Stimulated activated CD4-positive, alpha-beta T cell treated with anti-CD3 and anti-CD28 coated beads, TNF-alpha, amount 100 ng/mL, for 4 hours (primary cell): ENCODE measurements around the gene EIF4G3.
"Not testable (repeated sequence)": the region's sequence is repeated elsewhere in the genome, so short reads cannot be mapped to it uniquely, and the experiment has no call there.

Experiments used
- DNase-seq, 3 experiments: peaks; one replicate each; pipeline ENCODE4 v3.0.0-alpha.2; 2020; ENCODE audit warnings: low read depth in 3 of 3

The EIF4G3 gene

DNA sequence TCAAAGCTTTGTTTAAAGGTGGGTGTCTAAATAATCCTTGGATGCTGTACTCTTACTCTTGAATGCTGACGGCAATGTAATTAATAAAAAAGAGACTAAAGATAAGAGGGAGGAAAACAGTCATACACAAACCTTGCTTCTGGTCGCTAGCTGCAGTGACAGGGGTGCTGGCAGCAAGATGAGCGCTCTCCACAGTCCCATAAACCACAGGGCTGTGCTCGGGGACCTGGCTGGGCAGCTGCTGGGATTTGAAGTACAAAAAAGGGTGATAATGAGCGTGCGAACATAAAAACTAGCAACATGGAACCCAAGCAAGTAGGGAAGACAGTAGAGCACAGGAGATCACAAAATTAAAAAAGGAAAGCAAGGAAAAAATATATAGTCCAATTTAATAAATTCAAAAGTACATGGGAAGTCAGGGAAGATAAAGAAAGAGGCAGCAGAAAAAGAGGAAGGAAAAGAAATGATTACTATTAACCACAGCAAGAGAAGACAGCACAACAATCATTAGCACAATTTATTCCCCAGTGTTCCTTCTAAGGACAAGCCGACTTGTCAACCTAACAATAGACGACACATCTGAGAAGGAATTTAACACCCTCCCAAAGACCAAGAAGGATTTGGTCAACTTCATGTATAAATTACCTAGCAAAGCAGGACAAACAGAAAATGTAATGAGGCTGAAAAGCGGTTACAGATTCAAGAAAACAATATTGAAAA lies 226.7 kb downstream of the EIF4G3 start:
- no peak for DNase-seq

DNA sequence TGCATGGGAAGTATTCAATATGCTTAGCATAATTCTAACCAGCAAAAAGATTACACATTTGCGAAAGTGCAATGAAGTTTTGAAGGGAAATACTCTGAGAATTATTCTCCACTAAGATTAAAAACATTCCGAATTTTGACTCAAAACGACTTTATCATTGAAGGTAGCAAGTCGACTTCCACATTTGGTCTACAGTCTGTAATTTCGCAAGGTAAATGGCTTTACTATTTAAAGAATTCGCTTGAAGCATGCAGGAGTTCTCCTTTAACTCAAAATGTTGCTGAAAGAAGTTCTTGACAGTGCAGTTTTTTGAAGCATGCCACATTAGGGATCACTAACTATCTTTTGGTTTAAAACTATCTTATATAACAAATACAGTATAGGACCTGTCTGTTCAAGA lies 228.6 kb downstream of the EIF4G3 start:
- DNase-seq = no peak

DNA sequence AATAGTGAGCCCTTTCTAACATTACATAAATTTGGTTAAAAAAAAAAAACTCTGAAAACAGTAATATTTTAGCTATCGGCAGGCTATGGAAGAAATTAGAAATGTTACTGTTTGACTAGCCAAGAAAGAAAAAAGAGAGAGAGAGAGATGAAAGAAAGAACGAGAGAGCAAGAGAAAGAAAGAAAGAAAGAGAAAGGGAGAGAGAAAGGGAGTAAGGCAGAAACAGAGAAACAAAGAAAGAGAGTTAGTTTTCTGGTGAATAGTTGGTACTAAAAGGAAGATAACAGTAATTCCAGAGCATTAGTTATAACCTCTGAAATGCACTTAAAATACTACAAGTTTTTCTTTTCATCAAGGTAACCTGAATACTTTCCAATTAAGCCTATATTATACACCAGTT lies 229.3 kb downstream of the EIF4G3 start:
- no peak for DNase-seq

DNA sequence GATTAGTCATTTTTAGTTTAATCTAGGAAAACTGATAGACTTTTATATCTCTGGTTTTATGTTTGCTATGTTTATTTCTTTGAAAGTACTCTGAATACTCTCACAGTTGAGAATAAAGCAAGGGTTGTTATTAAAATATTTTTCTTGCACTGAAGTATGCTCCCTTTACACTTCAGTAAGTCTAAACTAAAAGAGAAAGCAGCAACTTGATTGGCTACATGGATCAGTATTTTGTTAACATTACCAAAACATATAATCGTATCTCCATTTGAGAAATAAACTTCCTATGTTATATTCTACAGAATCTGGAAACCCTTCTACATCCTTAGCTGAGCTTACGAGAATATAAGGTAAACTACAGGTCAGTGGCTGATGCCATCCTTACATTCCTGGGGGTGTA lies 240.1 kb downstream of the EIF4G3 start:
- DNase-seq = no peak

DNA sequence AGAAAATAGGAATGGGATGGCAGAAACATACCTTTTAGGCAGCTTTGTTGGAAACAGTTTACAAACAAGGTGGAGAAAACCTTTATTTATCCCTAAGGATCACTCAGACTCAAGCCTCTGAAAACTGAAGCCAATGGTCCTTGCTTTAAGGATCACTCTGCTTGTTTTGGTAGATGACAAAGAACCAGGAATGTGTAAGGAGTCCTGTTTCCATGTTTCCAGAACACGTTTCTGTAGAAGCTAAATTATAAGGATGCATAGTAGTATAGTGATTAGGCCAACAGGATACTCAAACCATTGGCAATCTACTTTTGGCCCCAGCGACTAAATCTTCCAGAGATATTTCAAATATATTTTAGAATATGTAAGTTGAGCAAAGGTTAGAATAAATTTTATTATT lies 240.5 kb downstream of the EIF4G3 start:
- DNase-seq = no peak

DNA sequence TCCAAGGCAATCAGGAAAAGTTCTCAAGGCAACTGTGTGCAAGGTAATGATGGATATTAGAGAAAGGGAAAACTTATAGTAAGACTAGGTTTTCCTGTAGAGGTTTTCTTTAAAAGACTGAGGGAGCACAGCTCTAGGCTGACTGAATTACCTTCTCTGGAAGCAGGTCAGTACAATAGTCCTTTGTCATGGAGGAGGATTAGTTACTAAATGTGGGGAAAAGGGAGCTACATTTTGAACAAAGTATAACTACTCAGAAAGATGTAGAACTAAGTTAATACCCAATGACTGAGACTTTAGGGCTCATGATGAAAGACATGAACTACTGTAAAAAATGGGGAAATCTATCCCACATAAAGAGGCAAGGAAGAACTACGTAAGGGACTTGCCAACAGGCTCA lies 241.0 kb downstream of the EIF4G3 start:
- DNase-seq = no peak

DNA sequence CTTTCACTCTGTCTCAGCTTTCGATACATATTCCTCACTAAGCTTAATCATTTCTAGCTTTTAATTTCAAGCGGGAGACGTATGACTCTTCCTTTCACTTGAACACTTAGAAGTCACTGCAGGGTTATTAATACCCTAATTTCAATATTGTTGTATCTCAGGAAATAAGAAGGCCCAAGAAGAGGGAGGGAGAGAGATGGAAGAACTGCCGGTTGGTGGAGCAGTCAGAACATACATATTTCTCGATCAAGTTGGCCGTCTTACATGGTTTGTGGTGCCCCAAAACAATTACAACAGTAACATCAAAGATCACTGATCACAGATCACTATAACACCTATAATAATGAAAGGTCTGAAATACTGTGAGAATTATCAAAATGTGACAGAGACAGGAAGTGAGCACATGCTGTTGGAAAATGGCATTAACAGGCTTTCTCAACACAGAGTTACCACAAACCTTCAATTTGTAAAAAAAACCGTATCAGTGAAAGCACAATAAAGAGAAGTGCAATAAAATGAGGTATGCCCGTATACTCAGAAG lies 244.2 kb downstream of the EIF4G3 start:
- no peak for DNase-seq

DNA sequence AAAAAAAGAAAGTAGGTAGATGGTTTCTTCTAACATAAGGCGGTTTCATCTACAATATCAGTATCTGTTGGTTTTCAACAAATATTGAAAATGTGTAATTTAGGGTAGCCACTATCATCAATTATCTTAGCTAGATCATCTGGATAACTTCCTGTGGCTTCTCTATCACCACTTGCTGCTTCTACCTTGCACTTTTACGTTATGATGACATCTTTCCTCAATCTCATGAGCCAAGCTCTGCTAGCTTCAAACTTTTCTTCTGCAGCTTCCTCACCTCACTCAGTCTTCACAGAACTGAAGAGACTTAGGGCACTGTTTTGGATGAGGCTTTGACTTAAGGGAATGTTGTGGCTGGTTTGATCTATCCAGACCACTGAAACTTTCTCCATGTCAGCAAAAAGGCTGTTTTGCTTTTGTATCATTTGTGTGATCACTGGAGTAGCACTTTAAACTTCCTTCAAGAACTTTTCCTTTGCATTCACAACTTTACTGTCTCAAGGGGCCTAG lies 244.7 kb downstream of the EIF4G3 start:
- DNase-seq = no peak

DNA sequence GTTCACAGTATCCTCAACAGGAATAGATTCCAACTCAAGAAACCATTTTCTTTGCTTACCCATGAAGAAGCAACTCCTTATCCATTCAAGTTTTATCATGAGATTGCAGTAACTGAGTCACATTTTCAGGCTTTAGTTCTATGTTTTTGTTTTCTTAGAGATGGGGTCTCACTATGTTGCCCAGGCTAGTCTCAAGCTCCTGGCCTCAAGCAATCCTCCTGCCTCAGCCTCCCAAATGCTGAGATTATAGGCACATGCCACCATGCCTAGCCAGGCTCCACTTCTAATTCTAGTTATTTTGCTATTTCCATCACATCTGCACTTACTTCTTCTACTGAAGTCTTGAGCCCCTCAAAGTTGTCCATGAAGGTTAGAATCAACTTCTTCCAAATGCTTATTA lies 246.3 kb downstream of the EIF4G3 start:
- no peak for DNase-seq

DNA sequence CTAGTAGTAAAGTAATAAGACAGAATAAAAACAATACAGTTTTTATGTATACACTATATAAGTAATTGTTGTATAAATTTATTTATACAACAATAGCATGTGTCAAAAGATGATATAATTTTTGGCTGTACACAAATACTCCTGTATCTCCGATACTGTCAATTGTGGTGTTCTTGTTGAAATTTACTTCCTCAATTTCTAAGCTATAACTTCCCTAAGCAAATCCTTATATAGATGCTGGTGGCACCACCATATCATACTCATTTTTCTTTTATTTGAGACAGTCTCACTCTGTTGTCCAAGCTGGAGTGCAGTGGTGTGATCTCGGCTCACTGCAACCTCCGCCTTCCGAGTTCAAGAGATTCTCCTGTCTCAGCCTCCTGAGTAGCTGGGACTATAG lies 248.6 kb downstream of the EIF4G3 start:
- DNase-seq = no peak

DNA sequence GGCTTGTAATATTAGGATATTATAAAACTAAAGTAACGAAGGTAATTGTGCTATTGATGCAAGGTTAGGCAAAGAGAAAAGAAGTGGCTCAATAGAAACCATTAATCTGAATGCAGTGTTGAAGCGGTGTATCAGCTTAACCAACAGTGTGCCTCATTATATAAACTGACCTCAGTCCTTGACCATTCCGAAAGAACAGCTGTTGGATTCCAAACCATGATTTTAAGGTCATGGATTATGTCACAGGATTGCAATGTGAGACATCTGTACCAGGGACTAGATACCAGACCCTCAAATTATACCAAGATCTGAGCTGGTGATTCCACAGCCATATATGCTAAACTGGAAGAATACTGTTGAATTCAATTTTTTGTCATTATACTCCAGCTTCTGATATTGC lies 255.4 kb downstream of the EIF4G3 start:
- DNase-seq = no peak

DNA sequence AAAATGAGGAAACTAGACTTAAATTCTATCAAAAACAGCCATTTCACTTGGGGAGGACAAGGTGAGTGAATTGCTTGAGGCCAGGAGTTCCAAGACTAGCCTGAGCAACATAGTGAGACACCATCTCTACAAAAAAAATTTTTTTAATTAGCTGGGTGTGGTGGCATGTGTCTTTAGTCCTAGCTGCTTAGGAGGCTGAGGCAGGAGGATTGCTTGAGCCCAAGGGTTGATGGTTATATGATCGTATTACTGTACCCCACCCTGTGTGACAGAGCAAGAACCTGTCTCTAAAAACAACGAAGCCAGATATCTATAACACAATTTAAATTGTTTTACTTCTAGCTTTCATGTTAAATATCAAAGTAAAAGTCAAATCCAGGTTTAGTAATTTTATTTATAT lies 263.5 kb downstream of the EIF4G3 start:
- no peak for DNase-seq

DNA sequence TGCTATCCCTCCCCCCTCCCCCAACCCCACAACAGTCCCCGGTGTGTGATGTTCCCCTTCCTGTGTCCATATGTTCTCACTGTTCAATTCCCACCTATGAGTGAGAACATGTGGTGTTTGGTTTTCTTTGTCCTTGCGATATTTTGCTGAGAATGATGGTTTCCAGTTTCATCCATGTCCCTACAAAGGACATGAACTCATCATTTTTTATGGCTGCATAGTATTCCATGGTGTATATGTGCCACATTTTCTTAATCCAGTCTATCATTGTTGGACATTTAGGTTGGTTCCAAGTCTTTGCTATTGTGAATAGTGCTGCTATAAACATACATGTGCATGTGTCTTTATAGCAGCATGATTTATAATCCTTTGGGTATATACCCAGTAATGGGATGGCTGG lies 269.2 kb downstream of the EIF4G3 start:
- DNase-seq = not testable (repeated sequence)

DNA sequence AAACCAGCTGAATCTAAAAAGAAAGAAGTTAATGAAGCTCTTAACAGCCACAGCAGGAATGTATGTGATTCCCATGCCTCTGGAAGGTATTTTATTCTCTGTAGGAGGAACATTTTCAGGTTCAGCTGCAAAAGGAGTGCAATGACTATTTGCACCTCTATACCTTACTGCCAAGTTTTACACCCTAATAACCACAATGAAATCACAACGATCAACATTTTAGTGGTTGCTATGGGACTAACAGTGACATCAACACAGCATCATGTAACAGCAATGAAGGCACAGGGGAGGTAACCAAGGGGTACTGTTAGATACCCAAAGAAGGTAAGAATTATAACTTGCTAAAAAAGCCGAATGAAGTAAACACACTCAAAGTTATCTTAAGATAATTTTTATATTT lies 273.3 kb downstream of the EIF4G3 start:
- no peak for DNase-seq

DNA sequence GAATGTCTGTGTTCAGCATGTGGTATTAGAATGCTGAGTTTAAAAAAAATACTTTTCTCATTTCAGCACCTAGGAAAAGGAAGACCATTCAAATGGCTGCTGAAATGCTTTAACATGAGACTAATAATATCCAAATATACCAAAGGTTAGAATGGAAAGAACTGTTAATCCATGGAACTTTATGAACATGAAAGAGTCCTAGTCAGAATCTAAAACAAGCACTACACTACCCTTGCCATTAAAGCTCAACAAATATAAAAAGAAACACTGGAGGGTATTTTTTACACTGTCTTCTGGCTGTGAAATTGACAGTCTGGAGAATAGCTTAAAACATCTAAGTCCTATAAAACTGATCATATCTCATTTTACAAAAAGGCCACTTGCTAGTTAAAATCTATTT lies 276.6 kb downstream of the EIF4G3 start:
- no peak for DNase-seq

DNA sequence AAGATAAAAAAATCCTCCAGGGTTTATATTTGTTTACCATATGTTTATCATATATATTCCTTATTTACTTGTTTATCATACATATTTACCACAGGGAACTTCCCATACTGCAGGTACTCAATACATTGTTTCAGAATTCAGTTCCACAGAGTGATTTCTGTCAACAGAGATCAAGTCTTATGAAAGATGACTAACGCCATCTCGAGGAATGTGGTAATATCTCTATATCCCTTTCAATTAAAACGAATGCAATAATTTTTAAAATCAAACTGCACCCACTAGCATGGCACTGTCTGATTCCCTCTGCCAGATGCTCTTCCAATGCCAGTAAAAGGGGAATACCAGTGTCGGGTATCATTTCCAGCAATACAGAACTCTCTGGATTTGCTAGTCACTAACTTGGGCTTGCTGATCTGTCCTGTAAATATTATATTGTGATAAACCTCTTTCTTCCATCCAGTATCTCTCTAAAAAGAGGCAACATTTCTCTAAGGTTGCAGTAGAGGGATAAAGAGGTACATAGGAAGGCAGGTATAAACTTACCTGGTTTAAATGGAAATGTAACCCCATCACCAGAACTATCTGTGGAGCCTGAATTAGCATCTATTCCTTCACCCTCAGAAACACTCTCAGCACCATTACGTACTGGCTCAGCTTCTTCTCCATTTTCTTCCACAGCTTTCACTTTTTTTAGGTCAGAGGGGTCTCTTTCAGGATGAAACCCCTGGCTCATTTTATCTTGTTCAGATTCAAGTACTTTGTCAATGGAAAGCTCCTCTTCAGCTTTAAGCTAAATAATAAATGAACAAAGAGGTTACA lies 277.3 kb downstream of the EIF4G3 start:
- no peak for DNase-seq

DNA sequence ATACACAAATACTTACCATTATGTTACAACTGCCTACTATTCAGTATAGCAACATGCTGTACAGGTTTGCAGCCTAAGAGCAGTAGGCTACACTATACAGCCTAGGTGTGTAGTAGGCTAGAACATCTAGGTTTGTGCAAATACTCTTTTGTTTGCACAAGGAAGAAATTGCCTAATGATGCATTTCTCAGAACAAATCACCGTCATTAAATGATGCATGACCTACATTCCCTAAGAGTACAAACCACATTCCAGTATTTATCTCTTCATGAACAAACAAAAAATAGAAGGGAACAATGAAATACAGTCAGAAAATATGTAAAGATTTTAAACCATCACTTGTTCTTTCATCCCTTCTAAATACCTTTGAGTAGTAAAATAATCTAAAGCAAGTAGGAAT lies 279.9 kb downstream of the EIF4G3 start:
- no peak for DNase-seq

DNA sequence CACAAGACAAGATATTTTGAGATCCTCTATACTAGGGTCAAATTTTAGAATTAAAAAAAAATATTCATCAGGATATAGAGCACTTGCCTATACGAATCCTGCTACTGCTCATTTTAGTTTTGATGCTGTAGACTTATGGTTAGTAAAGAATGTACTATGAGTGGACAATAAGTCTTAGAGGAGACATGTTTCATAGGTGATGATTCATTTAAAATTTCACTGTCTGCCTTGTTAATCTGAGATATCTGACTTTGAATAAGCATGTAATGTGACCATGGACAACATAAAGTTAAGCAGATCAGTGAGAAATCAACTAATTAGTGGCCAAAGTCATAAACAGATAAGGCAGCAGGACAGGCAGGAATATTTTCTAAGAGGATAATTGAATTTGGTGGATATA lies 282.8 kb downstream of the EIF4G3 start:
- no peak for DNase-seq

DNA sequence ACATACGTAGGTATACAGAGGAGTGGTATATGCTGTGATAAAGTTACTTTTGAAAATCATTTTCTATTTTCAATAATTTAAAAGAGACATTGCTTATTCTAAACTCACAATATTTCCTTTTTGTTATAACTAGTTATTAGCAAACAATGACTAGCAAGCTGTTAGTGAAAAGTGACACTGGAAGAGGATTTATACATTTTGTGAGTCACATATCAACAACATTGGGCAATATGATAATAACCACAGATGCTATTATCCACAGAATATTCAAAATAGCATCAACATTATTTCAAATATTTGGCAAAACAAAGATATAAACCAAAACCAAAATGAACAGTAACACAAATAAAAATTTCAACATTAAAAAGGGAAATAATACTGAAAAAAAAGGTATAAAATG lies 285.6 kb downstream of the EIF4G3 start:
- DNase-seq = no peak

DNA sequence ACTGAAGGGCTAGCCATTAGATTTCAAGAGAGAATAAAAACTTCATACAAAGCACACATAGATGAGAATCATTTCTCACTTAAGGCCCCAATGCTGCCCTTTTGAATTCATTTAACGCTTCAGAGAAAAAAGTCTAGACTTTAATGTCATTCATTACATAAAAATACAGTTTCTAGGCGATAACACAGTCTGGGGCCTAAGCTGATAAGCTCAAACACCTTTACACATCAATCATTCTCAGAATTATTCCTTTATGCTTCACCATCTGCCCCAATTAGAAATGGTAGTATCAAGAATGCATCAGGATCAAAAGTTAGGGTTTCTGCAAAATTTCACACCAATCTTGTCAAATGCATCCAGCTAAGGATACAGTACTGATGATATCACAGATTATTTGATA lies 289.5 kb downstream of the EIF4G3 start:
- DNase-seq = no peak

DNA sequence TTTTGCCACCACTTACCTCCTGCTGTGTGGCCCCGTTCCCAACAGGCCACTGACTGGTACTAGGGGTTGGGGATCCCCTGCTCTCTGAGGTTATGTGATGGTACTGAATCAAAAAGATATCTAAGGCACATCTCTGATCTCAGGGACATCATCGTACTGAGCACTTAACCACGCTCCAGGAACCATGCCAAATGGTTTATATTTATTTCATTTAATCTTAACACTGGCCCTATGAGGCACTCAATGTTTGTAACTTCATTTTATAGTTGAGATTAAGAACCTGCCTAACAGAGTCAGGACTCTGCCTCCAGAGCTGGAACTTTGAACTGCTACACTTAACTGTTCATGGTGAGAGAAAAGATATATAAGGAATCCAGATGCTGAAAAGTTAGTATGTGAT lies 291.6 kb downstream of the EIF4G3 start:
- DNase-seq = no peak

DNA sequence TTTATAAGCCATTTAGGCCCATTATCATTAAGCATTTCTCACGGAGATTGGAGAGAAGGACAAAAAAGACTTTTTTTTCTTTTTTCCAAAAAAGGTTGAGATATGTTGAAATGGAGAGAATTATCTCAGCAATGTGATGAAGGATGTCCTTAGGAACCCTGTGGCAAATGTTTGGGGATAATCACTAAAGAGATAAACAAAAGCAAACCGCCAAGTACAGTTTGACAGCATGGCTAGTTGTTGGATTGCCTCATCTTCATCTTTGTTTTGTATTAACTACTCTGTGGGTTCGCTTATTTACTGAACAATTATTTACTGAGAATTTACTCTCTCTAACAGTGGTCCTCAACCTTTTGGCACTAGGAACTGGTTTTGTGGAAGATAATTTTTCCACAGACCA lies 292.2 kb downstream of the EIF4G3 start:
- DNase-seq = no peak

DNA sequence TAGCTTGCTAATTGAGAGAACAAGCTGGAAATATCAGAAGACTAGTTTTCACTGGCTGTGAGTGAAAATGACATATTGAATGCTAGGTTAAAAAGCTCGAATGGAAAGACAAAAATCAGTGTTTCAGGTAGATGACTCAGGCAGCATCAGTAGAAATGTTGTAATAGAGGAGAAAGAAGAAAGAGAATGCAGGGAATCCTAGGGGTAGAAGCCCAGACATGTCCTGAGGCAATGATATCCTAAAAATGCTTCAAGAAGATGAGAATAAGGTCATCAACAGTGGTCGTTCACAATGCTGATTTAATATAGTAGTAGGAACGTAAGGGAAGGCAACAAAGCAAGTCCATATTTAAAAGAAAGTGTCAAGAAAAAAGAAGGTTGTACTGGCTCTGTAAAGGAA lies 292.9 kb downstream of the EIF4G3 start:
- no peak for DNase-seq
